CD4-positive, alpha-beta T cell treated with Interferon gamma for 1 hour (primary cell): Measurements from ENCODE around the gene GOLGA6L10.

ENCODE experiments used
- DNase-seq: peaks from one replicate; pipeline ENCODE4 v3.0.0-alpha.2; 2020

Gene GOLGA6L10

DNA sequence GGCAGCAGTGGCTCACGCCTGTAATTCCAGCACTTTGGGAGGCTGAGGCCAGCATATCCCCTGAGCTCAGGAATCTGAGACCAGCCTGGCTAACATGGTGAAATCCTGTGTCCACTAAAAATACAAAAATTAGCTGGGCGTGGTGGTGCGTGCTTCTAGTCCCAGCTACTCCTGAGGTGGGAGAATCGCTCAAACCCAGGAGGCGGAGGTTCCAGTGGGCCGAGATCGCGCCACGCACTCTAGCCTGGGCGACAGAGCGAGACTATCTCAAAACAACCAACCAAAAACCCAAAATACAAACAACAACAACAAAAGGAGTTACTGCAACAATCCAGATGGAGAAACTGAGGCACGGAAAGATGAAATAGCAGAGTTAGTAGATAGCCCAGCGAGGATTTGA, 51.2 kb downstream of the GOLGA6L10 start:
- DNase-seq: no peak

DNA sequence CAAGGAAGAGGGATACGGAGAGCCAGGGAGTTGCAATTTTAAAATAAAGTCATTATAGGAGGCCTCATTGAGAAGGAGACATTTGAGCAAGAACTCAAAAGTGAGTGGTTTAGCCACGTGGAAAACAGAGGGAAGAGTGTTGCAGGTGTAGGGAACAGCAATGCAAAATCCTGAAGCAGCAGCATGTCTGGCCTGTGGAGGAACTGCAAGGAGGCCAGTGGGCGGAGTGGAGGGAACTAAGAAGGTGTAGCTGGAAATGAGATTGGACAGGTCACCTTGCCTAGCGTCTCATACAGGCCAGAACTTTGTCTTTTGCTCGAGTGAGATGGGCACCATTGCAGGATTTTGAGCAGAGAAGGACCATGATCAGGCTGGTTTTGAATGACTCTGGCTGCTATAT, 51.7 kb downstream of the GOLGA6L10 start:
- DNase-seq: no peak

DNA sequence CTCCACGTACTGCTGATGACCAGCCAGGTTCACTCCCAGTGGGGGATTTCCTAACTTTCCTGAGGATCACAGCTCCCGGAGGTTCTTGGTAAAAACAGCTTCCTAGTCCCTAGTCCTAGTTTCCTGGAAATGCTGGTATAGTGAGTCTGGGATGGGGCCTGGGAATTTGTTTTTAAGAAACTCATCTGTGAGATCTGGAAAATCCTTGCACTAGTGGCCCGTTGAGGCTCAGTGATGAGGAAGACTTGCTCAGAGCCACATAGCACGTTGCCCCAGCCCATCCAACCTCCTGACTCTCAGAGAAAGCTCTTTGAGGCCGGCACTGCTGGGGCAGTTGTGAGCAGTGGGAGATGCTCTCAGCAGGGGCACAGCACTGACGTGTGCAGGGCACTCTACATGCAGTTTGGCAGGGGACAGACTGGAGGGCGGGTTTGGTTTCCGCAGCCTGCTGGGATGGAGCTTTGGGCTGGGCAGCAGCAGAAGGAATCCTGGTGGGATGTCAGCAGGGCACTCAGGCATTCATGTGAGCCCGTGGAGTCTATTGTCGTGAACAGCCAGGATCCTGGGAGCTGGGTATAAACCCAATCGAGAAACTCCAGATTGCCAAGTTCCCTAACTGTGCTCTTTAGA, 55.1 kb downstream of the GOLGA6L10 start:
- DNase-seq: no peak

DNA sequence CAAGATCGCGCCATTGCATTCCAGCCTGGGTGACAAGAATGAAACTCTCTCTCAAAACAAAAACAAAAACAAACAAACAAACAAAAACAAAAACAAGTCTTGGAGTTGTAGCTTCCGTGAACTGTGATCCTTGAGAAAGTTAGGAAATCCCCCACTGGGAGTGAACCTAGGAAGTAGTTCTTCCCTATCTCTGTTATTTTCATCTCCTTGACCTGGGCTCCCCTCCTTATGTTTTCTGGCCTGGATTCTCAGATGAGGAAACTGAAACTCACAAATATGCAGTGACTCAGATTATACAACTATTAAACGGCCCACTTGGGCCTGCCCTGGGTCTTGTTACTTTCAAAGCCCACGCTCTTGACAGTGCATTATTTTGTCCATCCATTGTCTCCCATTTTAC, 57.0 kb downstream of the GOLGA6L10 start:
- DNase-seq: no peak
